Transverse colon (tissue), 4 donors: Measurements from ENCODE around the gene MYRIP. TPM values are rescaled to one million over a fixed set of nuclear protein-coding genes. Genes with fewer than 3 reads are reported as not detected.

Experiments used
- DNase-seq: peaks from one replicate; pipeline ENCODE4 v3.0.0-alpha.2; 2019
- H3K27ac ChIP-seq, 4 donors: fragments of 200-600 bp; sonication (generic); 2 replicates each; pipeline ENCODE4 v1.5.1; 2016 to 2018; ENCODE audit warnings: inconsistent platforms in 4 of 4
- H3K27me3 ChIP-seq: fragments of 200-600 bp; sonication (generic); 2 replicates; pipeline ENCODE4 v1.5.1; 2017; ENCODE audit warnings: inconsistent platforms
- H3K36me3 ChIP-seq, 4 donors: fragments of 200-600 bp; sonication (generic); 2 replicates each; pipeline ENCODE4 v1.5.1; 2017 to 2019; ENCODE audit warnings: inconsistent platforms in 4 of 4
- H3K4me1 ChIP-seq, 4 donors: fragments of 200-600 bp; sonication (generic); 2 replicates each; pipeline ENCODE4 v1.5.1; 2017 to 2020; ENCODE audit warnings: inconsistent platforms in 4 of 4
- H3K4me3 ChIP-seq, 4 donors: fragments of 200-600 bp; sonication (generic); 1 replicate in 1 of 4; 2 replicates in 3 of 4; pipeline versions ENCODE4 v1.5.1 to v1.6.1; 2017 to 2019; ENCODE audit warnings: inconsistent platforms in 4 of 4
- H3K9me3 ChIP-seq, 2 donors: fragments of 200-600 bp; sonication (generic); 2 replicates each; pipeline ENCODE4 v1.5.1; 2017 to 2019; ENCODE audit warnings: inconsistent platforms in 2 of 2
- CTCF ChIP-seq, 5 experiments: fragments of 200-600 bp in 3 of 5; fragments of 450-650 bp in 2 of 5; sonication (generic) in 3 of 5; IDR thresholded peaks; 1 replicate in 2 of 5; 2 replicates in 3 of 5; pipeline ENCODE4 v1.5.1; 2016 to 2017; ENCODE audit warnings: antibody characterized with exemption in 5 of 5, inconsistent platforms in 3 of 5, mild to moderate bottlenecking in 2 of 5, moderate library complexity in 1 of 5
- EP300 ChIP-seq: sonication (generic); formaldehyde crosslinking; IDR thresholded peaks from one replicate; pipeline ENCODE4 v1.6.1; 2017; ENCODE audit warnings: antibody characterized with exemption, low read depth
- POLR2A ChIP-seq: fragments of 450-650 bp; IDR thresholded peaks from one replicate; pipeline ENCODE4 v1.6.1; 2016; ENCODE audit warnings: antibody characterized with exemption, mild to moderate bottlenecking, moderate library complexity
- POLR2AphosphoS5 ChIP-seq, 3 donors: sonication (generic); formaldehyde crosslinking; IDR thresholded peaks; one replicate each; pipeline ENCODE4 v1.6.1; 2016; ENCODE audit warnings: antibody characterized with exemption in 3 of 3
- WGBS, 2 donors: methylation state at CpG; one replicate each; pipeline ENCODE4 v1.1.5; 2018; ENCODE audit warnings: low coverage in 1 of 2; 5-methylcytosine and 5-hydroxymethylcytosine counted together
- in situ Hi-C, 4 donors: fragments of 200-750 bp; cut with MboI; loops; one replicate each; pipeline versions ENCODE4 v1.15.0 to v1.15.1; 2017; ENCODE audit warnings: low sequenced_read_pairs in 3 of 4, low pct_ligation_motif_present in 1 of 4, low pct_unique_long_range_greater_than_20kb in 1 of 4
- intact Hi-C: fragments of 100-400 bp; cut with DNase I; formaldehyde crosslinking; loops from one replicate; pipeline ENCODE4 v1.15.1; 2023; ENCODE audit warnings: low total_unique reads
- total RNA-seq, 4 donors: library from RNA; depleted of rRNA; stranded (reverse); fragments of >200 nt; gene quantifications; one replicate each; pipeline ENCODE4 v1.1.0, GENCODE V29; 2016

Gene MYRIP
- total RNA-seq, 4 donors from 2014 or later = 2.6 to 19.7 (median 5.4) TPM

- in situ Hi-C loops (loop anchor here in 3 of 4 donors (10.0 to 25.0 kb wide), 2 partner anchors 128 to 485 kb away; no protein-coding TSS in a partner anchor), intact Hi-C loops (no loop called here)
- Histone ChIP-seq H3K27ac (no peak overlapping the region), H3K4me3 (no peak overlapping the region), H3K9me3 (no peaks in the 10 kb centered on the region), H3K4me1 (no peaks in the 10 kb centered on the region), H3K36me3 (no peaks in the 10 kb centered on the region), H3K27me3 (no peaks in the 10 kb centered on the region)
- no peak for TF ChIP-seq POLR2AphosphoS5 (IDR thresholded peaks at IDR 0.05)
- no peak for TF ChIP-seq EP300
- no peak for TF ChIP-seq POLR2A
- no peak for TF ChIP-seq CTCF (IDR thresholded peaks at IDR 0.05)
- WGBS, 2 donors = 91% methylated on average over 9 of the region's 9 CpGs; no CpG with 5 or more reads in 1 of the 2 donors
- no peak for DNase-seq
These were observed 387.6 kb downstream of the MYRIP start for GRCh38 chr3:40196966-40197365.

- DNase-seq = no peak
- Histone ChIP-seq H3K9me3 (no peaks in the 10 kb centered on the region), H3K4me1 (no peaks in the 10 kb centered on the region), H3K27me3 (no peaks in the 10 kb centered on the region), H3K4me3 (no peak overlapping the region), H3K27ac (no peak overlapping the region), H3K36me3 (no peaks in the 10 kb centered on the region)
- TF ChIP-seq CTCF (IDR thresholded peaks at IDR 0.05) = no peak
- no peak for TF ChIP-seq POLR2AphosphoS5 (IDR thresholded peaks at IDR 0.05)
- TF ChIP-seq POLR2A = no peak
- no peak for TF ChIP-seq EP300
- WGBS, 2 donors = 80 to 87% methylated on average over 4 to 6 of the region's 6 CpGs
- in situ Hi-C loops = no loop called here
- intact Hi-C loops = no loop called here
These were observed 391.4 kb downstream of the MYRIP start for GRCh38 chr3:40200692-40201316.

GRCh38 chr3:40201770-40202169, 392.4 kb downstream of the MYRIP start:
- H3K27ac ChIP-seq = no peak overlapping the region
- H3K9me3 ChIP-seq = no peaks in the 10 kb centered on the region
- in situ Hi-C loops (no loop called here), intact Hi-C loops (no loop called here)
- TF ChIP-seq POLR2AphosphoS5 (IDR thresholded peaks at IDR 0.05) = no peak
- TF ChIP-seq CTCF (IDR thresholded peaks at IDR 0.05) = no peak
- TF ChIP-seq POLR2A = no peak
- no peak for TF ChIP-seq EP300
- H3K27me3 ChIP-seq = no peaks in the 10 kb centered on the region
- no peaks in the 10 kb centered on the region for H3K36me3 ChIP-seq
- no peaks in the 10 kb centered on the region for H3K4me1 ChIP-seq
- DNase-seq = no peak
- 10 to 48% methylated on average over 3 of the region's 3 CpGs for WGBS, 2 donors
- H3K4me3 ChIP-seq = no peak overlapping the region

- TF ChIP-seq CTCF (IDR thresholded peaks at IDR 0.05) (no peak), EP300 (no peak), POLR2A (no peak), POLR2AphosphoS5 (IDR thresholded peaks at IDR 0.05) (no peak)
- no peak for DNase-seq
- intact Hi-C loops = no loop called here
These were observed 397.1 kb downstream of the MYRIP start for GRCh38 chr3:40206522-40206921.

More at GRCh38 chr3:40206522-40206921, 397.1 kb downstream of the MYRIP start:
- H3K4me1 ChIP-seq = no peaks in the 10 kb centered on the region
- no peak overlapping the region for H3K27ac ChIP-seq
- no peaks in the 10 kb centered on the region for H3K9me3 ChIP-seq
- no peaks in the 10 kb centered on the region for H3K27me3 ChIP-seq
- no peak overlapping the region for H3K4me3 ChIP-seq
- no peaks in the 10 kb centered on the region for H3K36me3 ChIP-seq
- in situ Hi-C loops = no loop called here
- 65 to 85% methylated on average over 2 of the region's 2 CpGs for WGBS, 2 donors
